Thyroid gland (tissue), 4 donors: ENCODE measurements around the gene PDE1C.

Experiments
- CTCF ChIP-seq, 6 experiments: fragments of 200-600 bp in 3 of 6; fragments of 450-650 bp in 3 of 6; sonication (generic) in 3 of 6; IDR thresholded peaks; one replicate each; pipeline ENCODE4 v1.5.1; 2016 to 2019; ENCODE audit warnings: antibody characterized with exemption in 6 of 6, mild to moderate bottlenecking in 2 of 6, inconsistent platforms in 1 of 6, moderate library complexity in 1 of 6
- POLR2A ChIP-seq, 2 donors: fragments of 450-650 bp; IDR thresholded peaks; one replicate each; pipeline ENCODE4 v1.6.1; 2017; ENCODE audit warnings: antibody characterized with exemption in 2 of 2, mild to moderate bottlenecking in 2 of 2, moderate library complexity in 1 of 2

GRCh38 chr7:31702354-31702753 is 367.9 kb downstream of the PDE1C start:
- TF ChIP-seq CTCF (IDR thresholded peaks at IDR 0.05) (no peak), POLR2A (IDR thresholded peaks at IDR 0.05) (no peak)
